Neural progenitor cell (in vitro differentiated cells): Measurements from ENCODE around the gene SLC35F3.

Experiments
- CTCF ChIP-seq: fragments of 200-600 bp; sonication (generic); IDR thresholded peaks from 2 replicates; pipeline ENCODE4 v1.5.1; 2017; ENCODE audit warnings: antibody characterized with exemption, mild to moderate bottlenecking
- EZH2 ChIP-seq: fragments of 200-600 bp; sonication (generic); IDR thresholded peaks from 2 replicates; pipeline ENCODE4 v1.6.1; 2017; ENCODE audit warnings: antibody characterized with exemption, mild to moderate bottlenecking, moderate library complexity

- no peak for TF ChIP-seq CTCF
- no peak for TF ChIP-seq EZH2
These were observed 426.4 kb downstream of the SLC35F3 start for GRCh38 chr1:234330843-234331215.
